ENCODE measurements around the gene CLN5. TPM values are rescaled to one million over a fixed set of nuclear protein-coding genes. Genes with fewer than 3 reads are reported as not detected.

CLN5 gene
- total RNA-seq = 10 to 100 TPM; 14.0 to 29.3 (median 27.0) TPM
- 10 to 100 TPM in 1 of 3 donors, 1 to 10 TPM in 2; 7.8 to 11.9 (median 9.2) TPM for polyA plus RNA-seq

GRCh38 chr13:76991796-76992547, at the start of gene CLN5:
CLN5 (plus strand) TSS chr13:76992081; CDS start chr13:76992099, 18 bp downstream.
- Histone ChIP-seq H3K27me3 (no peaks in the 10 kb centered on the region), H3K27ac (peak within 1 kb of the TSS; percentile 79 to 93 (median 91)), H3K4me1 (peaks cover 0 to 27% (median 12%) of the 10 kb centered on the region in 4 donors), H3K4me3 (peak within 1 kb of the TSS; percentile 52 to 80 (median 77)), H3K36me3 (peaks cover 0 to 16% (median 0%) of the 10 kb centered on the region in 4 donors), H3K9me3 (no peaks in the 10 kb centered on the region)
- WGBS, 2 donors = 1% methylated on average over 73 of the region's 73 CpGs
- intact Hi-C loops (cut with DNase I) = loop anchor here (2.0 to 10.0 kb wide), 4 partner anchors 35 to 347 kb away; partner anchors contain the start of genes FBXL3, KCTD12 and MYCBP2
- DNase-seq = peak; percentile 98
- TF ChIP-seq CTCF (IDR thresholded peaks at IDR 0.05) (peak in 1 of 4 experiments; percentile 26), POLR2AphosphoS5 (IDR thresholded peaks at IDR 0.05) (peak; percentile 94 to 98 (median 98)), EP300 (IDR thresholded peaks at IDR 0.05) (peak in 1 of 4 donors; percentile 25), POLR2A (IDR thresholded peaks at IDR 0.05) (peak; percentile 83 to 86)

- Histone ChIP-seq H3K9me3 (no peaks in the 10 kb centered on the region), H3K4me3 (no peak overlapping the region), H3K4me1 (no peaks in the 10 kb centered on the region), H3K36me3 (no peaks in the 10 kb centered on the region), H3K27ac (no peak overlapping the region), H3K27me3 (no peaks in the 10 kb centered on the region)
- WGBS, 2 donors = 90 to 91% methylated on average over 4 of the region's 4 CpGs
- intact Hi-C loops (cut with DNase I) = no loop called here
- DNase-seq = no peak
- TF ChIP-seq EP300 (IDR thresholded peaks at IDR 0.05) (no peak), CTCF (IDR thresholded peaks at IDR 0.05) (no peak), POLR2AphosphoS5 (IDR thresholded peaks at IDR 0.05) (no peak)
These were observed 49.5 kb upstream of the CLN5 start for GRCh38 chr13:76942363-76942762.

GRCh38 chr13:76943646-76944045, 48.2 kb upstream of the CLN5 start:
- no peaks in the 10 kb centered on the region for H3K27me3 ChIP-seq
- 76 to 83% methylated on average over 2 of the region's 2 CpGs for WGBS, 2 donors
- intact Hi-C loops (cut with DNase I) = no loop called here
- DNase-seq = no peak
- no peaks in the 10 kb centered on the region for H3K9me3 ChIP-seq
- no peak overlapping the region for H3K4me3 ChIP-seq
- no peaks in the 10 kb centered on the region for H3K36me3 ChIP-seq
- H3K27ac ChIP-seq = no peak overlapping the region
- no peaks in the 10 kb centered on the region for H3K4me1 ChIP-seq
- TF ChIP-seq EP300 (IDR thresholded peaks at IDR 0.05) = no peak
- TF ChIP-seq POLR2A (IDR thresholded peaks at IDR 0.05) = no peak
- no peak for TF ChIP-seq CTCF (IDR thresholded peaks at IDR 0.05)
- no peak for TF ChIP-seq POLR2AphosphoS5 (IDR thresholded peaks at IDR 0.05)

GRCh38 chr13:76944456-76944855, 47.4 kb upstream of the CLN5 start:
- Histone ChIP-seq H3K9me3 (no peaks in the 10 kb centered on the region), H3K27me3 (no peaks in the 10 kb centered on the region), H3K36me3 (no peaks in the 10 kb centered on the region), H3K4me3 (no peak overlapping the region), H3K4me1 (no peaks in the 10 kb centered on the region), H3K27ac (no peak overlapping the region)
- WGBS, 2 donors = 76 to 84% methylated on average over 4 of the region's 4 CpGs
- intact Hi-C loops (cut with DNase I) = no loop called here
- DNase-seq = no peak
- no peak for TF ChIP-seq POLR2AphosphoS5 (IDR thresholded peaks at IDR 0.05)
- no peak for TF ChIP-seq POLR2A (IDR thresholded peaks at IDR 0.05)
- no peak for TF ChIP-seq EP300 (IDR thresholded peaks at IDR 0.05)
- TF ChIP-seq CTCF (IDR thresholded peaks at IDR 0.05) = no peak

Data from sigmoid colon (tissue), 7 donors.